ENCODE data around the gene RNF115. TPM values are rescaled to one million over a fixed set of nuclear protein-coding genes. Genes with fewer than 3 reads are reported as not detected.

RNF115 gene
- total RNA-seq, 1 experiment from 2014 or later: 9.5 TPM

- Histone ChIP-seq H3K27ac (ENCODE audit: low read depth, low read length) (no peak overlapping the region), H3K4me3 (replicated peaks in 1 of 2; ENCODE audit: low read depth in 1 of 2, low read length in 2 of 2) (no peak overlapping the region), H3K9me3 (ENCODE audit: control insufficient read depth in 1 of 2, insufficient read depth in 1 of 2, low read depth in 1 of 2, low read length in 2 of 2) (no peaks in the 10 kb centered on the region), H2AFZ (ENCODE audit: low read depth, low read length, poor library complexity, severe bottlenecking) (no peak overlapping the region), H3K36me3 (ENCODE audit: control insufficient read depth in 1 of 2, insufficient read depth in 2 of 2, low read length in 2 of 2) (no peaks in the 10 kb centered on the region), H3K9ac (ENCODE audit: low read length) (no peak overlapping the region), H3K9me2 (ENCODE audit: insufficient read depth) (no peaks in the 10 kb centered on the region), H3K27me3 (ENCODE audit: insufficient read depth, low read length) (no peaks in the 10 kb centered on the region), H4K20me1 (ENCODE audit: insufficient read depth) (no peaks in the 10 kb centered on the region), H3K79me2 (ENCODE audit: insufficient read depth, low read length) (no peaks in the 10 kb centered on the region), H3K4me2 (ENCODE audit: low read length) (no peak overlapping the region), H3K4me1 (ENCODE audit: control insufficient read depth in 1 of 2, insufficient read depth in 2 of 2, low read length in 2 of 2) (no peaks in the 10 kb centered on the region)
- intact Hi-C loops (cut with micrococcal nuclease): no loop called here
- no peak for ATAC-seq
- no peak for DNase-seq (ENCODE audit: low read depth, low spot score)
- no TSS peak for BruUV-seq (replicated peaks)
- ChIA-PET CTCF (no interaction called here), POLR2A (no interaction called here), RAD21 (ENCODE audit: low non-redundant PET in 1 of 2, low total read pairs in 2 of 2, uncharacterized antibody in 2 of 2, unreplicated experiment in 2 of 2) (no interaction called here)
- no peak for TF ChIP-seq SIN3A (IDR thresholded peaks at IDR 0.05; ENCODE audit: low read depth)
- TF ChIP-seq TCF7L2 (IDR thresholded peaks at IDR 0.05; ENCODE audit: borderline replicate concordance, extremely low read depth, insufficient read depth, insufficient read length): no peak
- TF ChIP-seq POLR2A (IDR thresholded peaks at IDR 0.05; ENCODE audit: borderline replicate concordance, extremely low read depth, insufficient read depth, insufficient read length): no peak
- no peak for TF ChIP-seq YY1 (IDR thresholded peaks at IDR 0.05; ENCODE audit: extremely low read depth, insufficient replicate concordance, low read depth, low read length)
- no peak for TF ChIP-seq JUND (IDR thresholded peaks at IDR 0.05)
- no peak for TF ChIP-seq CEBPB (IDR thresholded peaks at IDR 0.05; ENCODE audit: low read depth)
- TF ChIP-seq SRF (IDR thresholded peaks at IDR 0.05; ENCODE audit: low read depth): no peak
- no peak for TF ChIP-seq CBX3 (IDR thresholded peaks at IDR 0.05; ENCODE audit: low read depth)
Measured at GRCh38 chr1:145692785-145693443, 131.0 kb downstream of the RNF115 start.

- Histone ChIP-seq H3K9ac (ENCODE audit: low read length) (no peak overlapping the region), H3K4me2 (ENCODE audit: low read length) (no peak overlapping the region), H2AFZ (ENCODE audit: low read depth, low read length, poor library complexity, severe bottlenecking) (no peak overlapping the region), H3K9me2 (ENCODE audit: insufficient read depth) (no peaks in the 10 kb centered on the region), H3K36me3 (ENCODE audit: control insufficient read depth in 1 of 2, insufficient read depth in 2 of 2, low read length in 2 of 2) (no peaks in the 10 kb centered on the region), H3K4me3 (replicated peaks in 1 of 2; ENCODE audit: low read depth in 1 of 2, low read length in 2 of 2) (no peak overlapping the region), H3K4me1 (ENCODE audit: control insufficient read depth in 1 of 2, insufficient read depth in 2 of 2, low read length in 2 of 2) (no peaks in the 10 kb centered on the region), H3K9me3 (ENCODE audit: control insufficient read depth in 1 of 2, insufficient read depth in 1 of 2, low read depth in 1 of 2, low read length in 2 of 2) (no peaks in the 10 kb centered on the region), H3K79me2 (ENCODE audit: insufficient read depth, low read length) (no peaks in the 10 kb centered on the region), H3K27ac (ENCODE audit: low read depth, low read length) (no peak overlapping the region), H3K27me3 (ENCODE audit: insufficient read depth, low read length) (no peaks in the 10 kb centered on the region), H4K20me1 (ENCODE audit: insufficient read depth) (no peaks in the 10 kb centered on the region)
- intact Hi-C loops (cut with micrococcal nuclease): no loop called here
- ChIA-PET CTCF (no interaction called here), POLR2A (interaction anchor here (1.4 kb wide), 1 partner anchor 9 kb away, joined by 3 read pairs; no protein-coding TSS in a partner anchor), RAD21 (ENCODE audit: low non-redundant PET in 1 of 2, low total read pairs in 2 of 2, uncharacterized antibody in 2 of 2, unreplicated experiment in 2 of 2) (no interaction called here)
- TF ChIP-seq TCF7L2 (IDR thresholded peaks at IDR 0.05; ENCODE audit: borderline replicate concordance, extremely low read depth, insufficient read depth, insufficient read length) (peak; percentile 18), CBX3 (IDR thresholded peaks at IDR 0.05; ENCODE audit: low read depth) (no peak), RAD21 (IDR thresholded peaks at IDR 0.05; ENCODE audit: low read depth) (no peak), SRF (IDR thresholded peaks at IDR 0.05; ENCODE audit: low read depth) (no peak)
- DNase-seq (ENCODE audit: low read depth, low spot score): no peak
- ATAC-seq: no peak
- BruUV-seq (replicated peaks): no TSS peak
Measured at GRCh38 chr1:145690587-145691558, 133.0 kb downstream of the RNF115 start.

All from HCT116 (cell line).